Measurements from ENCODE around the gene SERPIND1.

The SERPIND1 gene

GRCh38 chr22:20741634-20742581, 32.0 kb upstream of the SERPIND1 start:
- TF ChIP-seq, protein P1, sequence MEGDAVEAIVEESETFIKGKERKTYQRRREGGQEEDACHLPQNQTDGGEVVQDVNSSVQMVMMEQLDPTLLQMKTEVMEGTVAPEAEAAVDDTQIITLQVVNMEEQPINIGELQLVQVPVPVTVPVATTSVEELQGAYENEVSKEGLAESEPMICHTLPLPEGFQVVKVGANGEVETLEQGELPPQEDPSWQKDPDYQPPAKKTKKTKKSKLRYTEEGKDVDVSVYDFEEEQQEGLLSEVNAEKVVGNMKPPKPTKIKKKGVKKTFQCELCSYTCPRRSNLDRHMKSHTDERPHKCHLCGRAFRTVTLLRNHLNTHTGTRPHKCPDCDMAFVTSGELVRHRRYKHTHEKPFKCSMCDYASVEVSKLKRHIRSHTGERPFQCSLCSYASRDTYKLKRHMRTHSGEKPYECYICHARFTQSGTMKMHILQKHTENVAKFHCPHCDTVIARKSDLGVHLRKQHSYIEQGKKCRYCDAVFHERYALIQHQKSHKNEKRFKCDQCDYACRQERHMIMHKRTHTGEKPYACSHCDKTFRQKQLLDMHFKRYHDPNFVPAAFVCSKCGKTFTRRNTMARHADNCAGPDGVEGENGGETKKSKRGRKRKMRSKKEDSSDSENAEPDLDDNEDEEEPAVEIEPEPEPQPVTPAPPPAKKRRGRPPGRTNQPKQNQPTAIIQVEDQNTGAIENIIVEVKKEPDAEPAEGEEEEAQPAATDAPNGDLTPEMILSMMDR (IDR thresholded peaks at IDR 0.05; ENCODE audit: low read length, missing control alignments) = peak; percentile 64
- peak; percentile 30 for DNase-seq (ENCODE audit: low read depth)

GRCh38 chr22:20742764-20743163, 31.1 kb upstream of the SERPIND1 start:
- no peak for DNase-seq (ENCODE audit: low read depth)
- H3K4me3 ChIP-seq (replicated peaks; ENCODE audit: low read depth, low read length) = no peak overlapping the region
- TF ChIP-seq, protein P1 (IDR thresholded peaks at IDR 0.05; ENCODE audit: low read length, missing control alignments) = no peak

More at GRCh38 chr22:20741634-20742581, 32.0 kb upstream of the SERPIND1 start:
- no peak overlapping the region for H3K4me3 ChIP-seq (replicated peaks; ENCODE audit: low read depth, low read length)

GRCh38 chr22:20744456-20744855, 29.5 kb upstream of the SERPIND1 start:
- TF ChIP-seq, protein P1 (IDR thresholded peaks at IDR 0.05; ENCODE audit: low read length, missing control alignments) = no peak
- H3K4me3 ChIP-seq (replicated peaks; ENCODE audit: low read depth, low read length) = no peak overlapping the region
- no peak for DNase-seq (ENCODE audit: low read depth)

- H3K4me3 ChIP-seq (replicated peaks; ENCODE audit: low read depth, low read length) = no peak overlapping the region
- DNase-seq (ENCODE audit: low read depth) = no peak
- TF ChIP-seq, protein P1 (IDR thresholded peaks at IDR 0.05; ENCODE audit: low read length, missing control alignments) = no peak
Measured at GRCh38 chr22:20745119-20745518, 28.8 kb upstream of the SERPIND1 start.

DNA sequence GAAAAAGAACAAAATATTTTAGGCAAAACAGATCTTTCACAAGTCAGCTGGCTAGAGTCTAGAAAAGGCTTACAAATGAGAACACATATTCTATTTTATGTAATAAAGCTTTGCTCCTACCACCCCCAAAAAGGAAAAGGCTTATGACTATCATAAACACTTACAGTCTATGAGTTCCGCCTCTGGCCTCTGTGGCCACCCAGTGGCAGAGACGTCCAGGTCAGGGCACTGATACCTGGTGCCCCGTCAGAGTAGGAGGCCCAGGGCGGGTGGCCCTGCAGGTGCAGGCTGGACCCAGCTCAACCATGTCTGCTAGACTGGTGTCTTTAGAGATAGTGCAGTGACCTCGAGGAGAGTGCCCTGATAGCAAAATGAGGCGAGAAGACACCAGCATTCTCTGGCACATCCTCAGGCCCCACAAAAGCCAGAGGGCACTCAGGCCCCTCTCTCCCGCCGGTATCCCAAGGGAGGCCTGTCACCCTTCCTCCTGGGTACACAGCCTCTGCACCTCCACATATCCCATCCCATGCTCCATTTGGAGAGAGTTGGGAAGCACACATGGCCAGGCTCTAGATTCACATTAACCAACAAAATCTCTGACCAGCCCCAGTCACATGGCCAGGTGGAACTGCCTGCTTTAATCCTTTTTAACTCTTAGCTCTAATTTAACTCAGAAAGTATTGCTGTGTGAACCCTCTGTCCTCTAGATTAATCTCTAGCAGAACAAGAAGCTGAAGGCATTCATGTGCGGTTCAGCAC, 27.3 kb upstream of the SERPIND1 start:
- DNase-seq (ENCODE audit: low read depth) = no peak
- H3K4me3 ChIP-seq (replicated peaks; ENCODE audit: low read depth, low read length) = no peak overlapping the region
- TF ChIP-seq, protein P1 (IDR thresholded peaks at IDR 0.05; ENCODE audit: low read length, missing control alignments) = no peak

- no peak for DNase-seq (ENCODE audit: low read depth)
- H3K4me3 ChIP-seq (replicated peaks; ENCODE audit: low read depth, low read length) = no peak overlapping the region
- TF ChIP-seq, protein P1 (IDR thresholded peaks at IDR 0.05; ENCODE audit: low read length, missing control alignments) = no peak
Measured at GRCh38 chr22:20747223-20747622, 26.7 kb upstream of the SERPIND1 start.

All from fibroblast of pulmonary artery (primary cell).